Measurements from ENCODE around the gene IFNL1. TPM values are rescaled to one million over a fixed set of nuclear protein-coding genes. Genes with fewer than 3 reads are reported as not detected.

Gene IFNL1
- total RNA-seq, 1 donor from 2014 or later, result not detected

GRCh38 chr19:39316627-39317321, 20.6 kb downstream of the IFNL1 start:
- Mint-ChIP-seq H3K36me3 (peaks cover 4% of the 10 kb centered on the region), H3K9me3 (no peaks in the 10 kb centered on the region), H3K27ac (no peak overlapping the region), H3K27me3 (ENCODE audit: insufficient read depth, low read depth) (peaks cover 12% of the 10 kb centered on the region), H3K4me3 (no peak overlapping the region), H3K4me1 (peaks cover 18% of the 10 kb centered on the region)
- no peak overlapping the region for H3K9ac ChIP-seq
- H3K27ac ChIP-seq, result no peak overlapping the region
- H3K4me2 ChIP-seq, result no peak overlapping the region
- H3K4me3 ChIP-seq, result no peak overlapping the region
- H3F3A ChIP-seq (ENCODE audit: low read depth), result peaks cover 8% of the 10 kb centered on the region
- H4K20me1 ChIP-seq (ENCODE audit: low read depth), result no peaks in the 10 kb centered on the region
- no peaks in the 10 kb centered on the region for H3K79me2 ChIP-seq (ENCODE audit: low read depth)
- H3K27me3 ChIP-seq, result peaks cover 32% of the 10 kb centered on the region
- H2AFZ ChIP-seq (replicated peaks), result no peak overlapping the region
- no peaks in the 10 kb centered on the region for H3K9me3 ChIP-seq (ENCODE audit: low read depth)
- H3K36me3 ChIP-seq, result no peaks in the 10 kb centered on the region
- no peak for DNase-seq (ENCODE audit: low spot score)
- peaks cover 6% of the 10 kb centered on the region for H3K4me1 ChIP-seq
- TF ChIP-seq EZH2phosphoT487 (IDR thresholded peaks at IDR 0.05), result no peak
- TF ChIP-seq CTCF (IDR thresholded peaks at IDR 0.05), result no peak
- no peak for TF ChIP-seq EZH2 (IDR thresholded peaks at IDR 0.05)

- Mint-ChIP-seq H3K27ac (no peak overlapping the region), H3K9me3 (no peaks in the 10 kb centered on the region), H3K36me3 (peaks cover 4% of the 10 kb centered on the region), H3K4me1 (peaks cover 18% of the 10 kb centered on the region), H3K27me3 (ENCODE audit: insufficient read depth, low read depth) (peaks cover 13% of the 10 kb centered on the region), H3K4me3 (no peak overlapping the region)
- no peak overlapping the region for H3K4me3 ChIP-seq
- H3K27ac ChIP-seq, result no peak overlapping the region
- no peaks in the 10 kb centered on the region for H3K36me3 ChIP-seq
- no peaks in the 10 kb centered on the region for H3K79me2 ChIP-seq (ENCODE audit: low read depth)
- H3K9ac ChIP-seq, result no peak overlapping the region
- H3F3A ChIP-seq (ENCODE audit: low read depth), result peaks cover 12% of the 10 kb centered on the region
- no peaks in the 10 kb centered on the region for H4K20me1 ChIP-seq (ENCODE audit: low read depth)
- H3K4me1 ChIP-seq, result peaks cover 6% of the 10 kb centered on the region
- H3K4me2 ChIP-seq, result no peak overlapping the region
- H3K27me3 ChIP-seq, result peaks cover 37% of the 10 kb centered on the region
- no peaks in the 10 kb centered on the region for H3K9me3 ChIP-seq (ENCODE audit: low read depth)
- H2AFZ ChIP-seq (replicated peaks), result no peak overlapping the region
- no peak for DNase-seq (ENCODE audit: low spot score)
- no peak for TF ChIP-seq EZH2phosphoT487 (IDR thresholded peaks at IDR 0.05)
- TF ChIP-seq CTCF (IDR thresholded peaks at IDR 0.05), result no peak
- no peak for TF ChIP-seq EZH2 (IDR thresholded peaks at IDR 0.05)
Observed at GRCh38 chr19:39317476-39317875, 21.3 kb downstream of the IFNL1 start.

GRCh38 chr19:39318071-39318470, 21.9 kb downstream of the IFNL1 start:
- peaks cover 43% of the 10 kb centered on the region for H3K27me3 ChIP-seq
- no peak overlapping the region for H3K9ac ChIP-seq
- TF ChIP-seq EZH2 (IDR thresholded peaks at IDR 0.05) (no peak), CTCF (IDR thresholded peaks at IDR 0.05) (no peak), EZH2phosphoT487 (IDR thresholded peaks at IDR 0.05) (no peak)
- H3F3A ChIP-seq (ENCODE audit: low read depth), result peaks cover 12% of the 10 kb centered on the region
- H3K4me3 Mint-ChIP-seq, result no peak overlapping the region
- no peak overlapping the region for H3K27ac ChIP-seq
- no peaks in the 10 kb centered on the region for H3K79me2 ChIP-seq (ENCODE audit: low read depth)
- no peaks in the 10 kb centered on the region for H3K9me3 ChIP-seq (ENCODE audit: low read depth)
- H3K36me3 Mint-ChIP-seq, result peaks cover 4% of the 10 kb centered on the region
- H3K4me3 ChIP-seq, result no peak overlapping the region
- H3K4me1 ChIP-seq, result peaks cover 6% of the 10 kb centered on the region
- peaks cover 18% of the 10 kb centered on the region for H3K4me1 Mint-ChIP-seq
- peaks cover 18% of the 10 kb centered on the region for H3K27me3 Mint-ChIP-seq (ENCODE audit: insufficient read depth, low read depth)
- no peaks in the 10 kb centered on the region for H4K20me1 ChIP-seq (ENCODE audit: low read depth)
- H3K27ac Mint-ChIP-seq, result no peak overlapping the region
- H3K4me2 ChIP-seq, result no peak overlapping the region
- no peak for DNase-seq (ENCODE audit: low spot score)
- H3K36me3 ChIP-seq, result no peaks in the 10 kb centered on the region
- no peak overlapping the region for H2AFZ ChIP-seq (replicated peaks)
- no peaks in the 10 kb centered on the region for H3K9me3 Mint-ChIP-seq

Data from neural progenitor cell (in vitro differentiated cells).